Activated CD4-positive, alpha-beta T cell treated with anti-CD3 and anti-CD28 coated beads, Interleukin-2, amount 10 ng/mL, durations not matched to agents 7 days and 5 days (primary cell): ENCODE measurements around the gene HID1. TPM values are rescaled to one million over a fixed set of nuclear protein-coding genes. Genes with fewer than 3 reads are reported as not detected.
"Not testable (repeated sequence)": the region's sequence is repeated elsewhere in the genome, so short reads cannot be mapped to it uniquely, and the experiment has no call there.

Experiments
- CTCF ChIA-PET: fragments of 350-600 bp; sonication (Branson Sonifier 250); formaldehyde crosslinking; loops from one replicate; lab custom pipeline; 2021; ENCODE audit warnings: antibody characterized with exemption; lab: Charles Lee
- POLR2A ChIA-PET: fragments of 350-600 bp; sonication (Branson Sonifier 250); formaldehyde crosslinking; loops from one replicate; lab custom pipeline; 2021; ENCODE audit warnings: antibody characterized with exemption; lab: Charles Lee
- DNase-seq: peaks from one replicate; pipeline ENCODE4 v3.0.0-alpha.2; 2020
- H3K27ac Mint-ChIP-seq: one replicate; pipeline ENCODE4 v1.8.0; 2021; ENCODE audit warnings: mild to moderate bottlenecking, moderate library complexity, mixed read lengths
- H3K27me3 Mint-ChIP-seq: one replicate; pipeline ENCODE4 v1.8.0; 2021; ENCODE audit warnings: mixed read lengths
- H3K36me3 Mint-ChIP-seq: one replicate; pipeline ENCODE4 v1.8.0; 2021; ENCODE audit warnings: low read depth, mixed read lengths
- H3K4me1 Mint-ChIP-seq: one replicate; pipeline ENCODE4 v1.8.0; 2021; ENCODE audit warnings: mixed read lengths
- H3K4me3 Mint-ChIP-seq: one replicate; pipeline ENCODE4 v1.8.0; 2021; ENCODE audit warnings: mild to moderate bottlenecking, moderate library complexity, mixed read lengths
- H3K9me3 Mint-ChIP-seq: one replicate; pipeline ENCODE4 v1.8.0; 2021; ENCODE audit warnings: mixed read lengths
- total RNA-seq, 2 experiments: library from RNA; stranded (reverse); gene quantifications; one replicate each; pipeline ENCODE4 v1.2.3, GENCODE V29; 2021

The HID1 gene
- total RNA-seq, 2 experiments from 2014 or later, result 0.44 to 0.82 TPM

DNA sequence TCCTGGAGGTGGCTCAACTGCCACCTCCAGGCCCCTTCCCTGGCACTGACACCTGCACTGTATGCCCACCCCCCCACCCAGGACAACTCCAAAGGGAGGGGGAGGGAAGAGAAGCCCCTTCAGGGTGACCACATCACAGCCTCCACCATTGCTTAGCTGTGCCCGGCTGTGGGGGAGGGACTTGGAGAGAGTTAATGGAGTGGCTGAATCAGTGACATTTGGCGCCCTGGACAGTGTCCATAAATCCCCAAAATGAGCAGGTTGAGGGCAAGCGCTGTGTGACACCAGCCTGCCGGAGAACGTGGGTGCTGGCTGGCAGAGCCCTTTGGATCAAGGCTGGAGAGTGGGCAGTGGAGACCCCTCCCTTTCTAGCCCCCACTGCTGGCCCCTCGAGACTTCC lies 50.4 kb downstream of the HID1 start:
- Mint-ChIP-seq H3K4me1 (no peaks in the 10 kb centered on the region), H3K36me3 (no peaks in the 10 kb centered on the region), H3K27ac (no peak overlapping the region), H3K9me3 (no peaks in the 10 kb centered on the region), H3K27me3 (peaks cover 60% of the 10 kb centered on the region), H3K4me3 (no peak overlapping the region)
- CTCF ChIA-PET, result interaction anchor here (2.1 to 4.7 kb wide), 2 partner anchors 11 to 38 kb away, joined by 8 to 27 read pairs; no protein-coding TSS in a partner anchor
- POLR2A ChIA-PET, result no interaction called here
- DNase-seq, result no peak

GRCh38 chr17:74921769-74922168 lies 50.8 kb downstream of the HID1 start:
- ChIA-PET CTCF (interaction anchor here (1.3 kb wide), 1 partner anchor 36 kb away, joined by 3 read pairs; no protein-coding TSS in a partner anchor), POLR2A (no interaction called here)
- Mint-ChIP-seq H3K27me3 (peaks cover 59% of the 10 kb centered on the region), H3K4me3 (no peak overlapping the region), H3K27ac (no peak overlapping the region), H3K9me3 (no peaks in the 10 kb centered on the region), H3K4me1 (no peaks in the 10 kb centered on the region), H3K36me3 (no peaks in the 10 kb centered on the region)
- DNase-seq, result no peak

DNA sequence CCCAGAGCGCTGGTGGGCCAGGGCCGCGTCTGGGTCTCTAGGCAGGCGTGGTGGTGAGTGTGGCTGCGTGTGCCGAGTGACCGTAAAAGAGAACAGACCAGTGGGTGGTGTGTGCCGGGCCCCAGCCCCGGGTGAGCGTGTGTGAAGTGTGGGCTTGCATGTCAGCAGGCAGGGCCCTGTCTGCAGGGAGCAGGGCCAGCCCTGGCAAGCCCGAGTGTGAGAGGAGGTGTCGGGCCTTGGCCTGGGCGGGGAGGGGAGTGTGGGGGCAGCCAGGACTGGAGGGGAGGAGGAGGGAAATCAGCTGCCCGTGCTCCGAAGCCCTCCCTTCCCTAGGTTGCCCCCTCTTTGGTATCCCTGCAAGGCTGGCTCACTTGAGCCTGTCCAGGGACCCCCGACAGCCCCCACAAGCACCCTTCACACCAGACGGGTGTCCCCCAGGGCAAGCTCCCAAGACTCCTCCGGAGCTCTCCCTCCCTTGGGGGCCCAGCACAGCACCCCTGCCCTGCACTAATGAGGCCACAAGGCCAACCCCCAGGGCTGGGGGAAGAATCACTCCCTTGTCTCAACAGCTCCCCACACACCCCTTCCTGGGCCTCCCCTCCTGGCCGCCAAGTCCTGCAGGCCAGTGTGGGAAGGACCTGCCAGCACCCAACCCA lies 51.4 kb downstream of the HID1 start:
- Mint-ChIP-seq H3K27me3 (peaks cover 55% of the 10 kb centered on the region), H3K27ac (no peak overlapping the region), H3K36me3 (no peaks in the 10 kb centered on the region), H3K4me3 (no peak overlapping the region), H3K4me1 (no peaks in the 10 kb centered on the region), H3K9me3 (no peaks in the 10 kb centered on the region)
- DNase-seq, result no peak
- POLR2A ChIA-PET, result no interaction called here
- CTCF ChIA-PET, result interaction anchor here (1.3 kb wide), 1 partner anchor 37 kb away, joined by 3 read pairs; no protein-coding TSS in a partner anchor

DNA sequence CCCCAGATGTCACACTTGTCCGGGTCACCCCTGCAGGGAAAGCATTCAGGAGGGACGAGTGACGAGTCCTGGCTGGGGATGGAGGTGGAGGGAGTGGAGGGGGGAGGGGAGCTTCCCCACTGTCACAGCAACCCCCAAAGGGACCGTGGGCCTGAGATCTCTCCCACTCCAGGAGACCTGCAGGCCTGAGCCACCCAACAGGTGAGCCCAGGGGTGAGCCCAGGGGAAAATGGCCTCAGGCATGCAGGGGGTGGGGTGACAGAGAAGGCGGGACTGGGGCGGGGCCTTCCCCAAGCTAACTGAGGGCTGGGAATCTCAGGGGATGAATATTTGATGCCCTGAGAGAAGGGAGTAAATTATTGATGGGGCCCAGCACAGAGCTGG lies 51.9 kb downstream of the HID1 start:
- ChIA-PET CTCF (interaction anchor here (1.3 kb wide), 1 partner anchor 37 kb away, joined by 3 read pairs; no protein-coding TSS in a partner anchor), POLR2A (no interaction called here)
- no peak overlapping the region for H3K4me3 Mint-ChIP-seq
- no peak overlapping the region for H3K27ac Mint-ChIP-seq
- H3K36me3 Mint-ChIP-seq, result no peaks in the 10 kb centered on the region
- no peak for DNase-seq
- no peaks in the 10 kb centered on the region for H3K4me1 Mint-ChIP-seq
- no peaks in the 10 kb centered on the region for H3K9me3 Mint-ChIP-seq
- peaks cover 50% of the 10 kb centered on the region for H3K27me3 Mint-ChIP-seq

DNA sequence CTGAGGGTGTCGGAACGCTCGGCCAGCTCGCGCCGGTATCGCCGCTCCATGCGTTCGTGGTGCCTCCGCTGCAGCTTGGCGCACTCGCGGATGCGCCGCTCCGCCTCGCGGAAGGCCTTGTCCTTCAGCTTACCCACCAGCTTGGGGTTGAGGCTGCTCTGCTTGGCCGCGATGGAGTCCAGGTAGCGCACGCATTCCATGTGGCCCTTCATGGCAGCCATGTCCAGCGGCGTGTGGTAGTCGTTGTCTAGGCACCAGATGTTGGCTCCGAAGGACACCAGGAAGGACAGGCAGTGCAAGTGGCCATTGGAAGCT lies 52.3 kb downstream of the HID1 start:
- Mint-ChIP-seq H3K36me3 (no peaks in the 10 kb centered on the region), H3K4me3 (no peak overlapping the region), H3K27ac (no peak overlapping the region), H3K27me3 (peaks cover 46% of the 10 kb centered on the region), H3K4me1 (no peaks in the 10 kb centered on the region), H3K9me3 (no peaks in the 10 kb centered on the region)
- DNase-seq, result no peak
- ChIA-PET CTCF (interaction anchor here (1.3 kb wide), 1 partner anchor 38 kb away, joined by 3 read pairs; no protein-coding TSS in a partner anchor), POLR2A (no interaction called here)

DNA sequence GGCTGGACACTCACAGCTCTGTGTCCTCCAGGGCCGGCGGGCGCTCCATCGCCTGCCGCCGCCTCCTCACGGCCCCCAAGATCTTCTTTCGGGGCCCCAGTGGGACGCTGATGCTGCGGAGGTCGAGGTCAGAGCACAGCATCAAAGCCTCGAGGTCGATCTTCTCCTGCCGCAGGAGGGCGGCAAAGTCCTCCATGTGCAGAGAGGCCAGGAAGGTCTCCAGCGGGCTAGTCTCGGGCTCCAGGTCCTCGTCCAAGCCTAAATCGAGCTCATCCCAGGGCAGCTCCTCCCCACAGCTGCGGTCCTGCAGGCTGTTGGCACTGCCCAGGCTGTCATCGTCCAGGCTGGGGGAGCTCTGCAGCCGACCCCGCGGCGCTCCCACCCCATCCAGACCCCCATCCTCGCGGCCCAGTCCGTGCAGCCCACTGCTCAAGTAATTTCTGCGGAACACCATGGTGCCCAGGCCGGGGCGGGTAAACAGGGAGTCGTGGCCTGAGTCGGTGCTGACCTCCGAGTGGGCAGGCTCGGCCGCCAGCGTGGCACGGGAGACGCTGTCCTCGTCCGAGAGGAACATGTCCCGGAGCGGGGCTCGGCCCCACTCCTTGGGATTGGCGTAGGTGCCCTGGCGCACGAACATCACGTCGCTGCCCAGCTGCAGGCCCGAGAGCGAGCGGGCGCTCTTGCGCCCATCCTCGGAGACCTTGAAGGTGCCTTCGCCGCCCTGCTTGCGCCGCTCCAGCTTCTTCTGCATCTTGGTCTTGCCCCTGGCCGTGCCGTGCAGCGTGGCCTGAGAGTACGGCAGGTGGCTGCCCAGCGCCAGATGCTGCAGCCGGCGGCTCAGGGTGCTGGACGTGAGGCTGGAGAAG lies 52.9 kb downstream of the HID1 start:
- DNase-seq, result no peak
- no peaks in the 10 kb centered on the region for H3K36me3 Mint-ChIP-seq
- POLR2A ChIA-PET, result interaction anchor here (0.5 kb wide), 1 partner anchor 33 kb away, joined by 3 read pairs; no protein-coding TSS in a partner anchor
- peaks cover 40% of the 10 kb centered on the region for H3K27me3 Mint-ChIP-seq
- CTCF ChIA-PET, result interaction anchor here (1.0 to 1.4 kb wide), 2 partner anchors 13 to 262 kb away, joined by 3 to 4 read pairs; no protein-coding TSS in a partner anchor
- no peaks in the 10 kb centered on the region for H3K9me3 Mint-ChIP-seq
- H3K4me3 Mint-ChIP-seq, result no peak overlapping the region
- H3K27ac Mint-ChIP-seq, result no peak overlapping the region
- H3K4me1 Mint-ChIP-seq, result no peaks in the 10 kb centered on the region

- H3K4me1 Mint-ChIP-seq, result no peaks in the 10 kb centered on the region
These were observed 53.7 kb downstream of the HID1 start for GRCh38 chr17:74918906-74919305.

DNA sequence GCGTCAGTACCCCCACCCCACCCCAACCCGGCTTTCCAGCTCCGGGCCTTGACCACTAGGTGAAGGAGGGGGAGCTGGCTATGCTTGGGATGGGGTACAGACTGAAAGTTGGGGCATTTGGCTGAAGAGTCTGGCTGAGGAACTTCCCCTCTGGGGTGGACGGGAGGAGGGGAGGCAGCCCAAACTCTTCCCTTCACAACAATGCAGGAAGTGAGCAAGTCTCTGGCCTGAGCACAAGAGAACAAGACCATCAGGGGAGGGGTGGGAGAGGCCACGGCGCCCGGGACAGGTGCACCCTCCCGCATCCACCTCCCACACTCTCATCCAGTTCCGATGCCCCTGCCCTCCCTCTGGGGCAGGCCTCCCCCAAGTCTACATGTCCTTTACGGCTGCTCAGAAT lies 55.1 kb downstream of the HID1 start:
- POLR2A ChIA-PET, result no interaction called here
- no peak overlapping the region for H3K27ac Mint-ChIP-seq

More at GRCh38 chr17:74918906-74919305, 53.7 kb downstream of the HID1 start:
- H3K4me3 Mint-ChIP-seq, result no peak overlapping the region
- CTCF ChIA-PET, result interaction anchor here (0.7 to 1.4 kb wide), 3 partner anchors 12 to 1140 kb away, joined by 3 to 4 read pairs (median 3); no protein-coding TSS in a partner anchor
- DNase-seq, result no peak
- H3K27me3 Mint-ChIP-seq, result peaks cover 33% of the 10 kb centered on the region
- H3K27ac Mint-ChIP-seq, result no peak overlapping the region
- H3K9me3 Mint-ChIP-seq, result no peaks in the 10 kb centered on the region
- POLR2A ChIA-PET, result no interaction called here
- H3K36me3 Mint-ChIP-seq, result no peaks in the 10 kb centered on the region

GRCh38 chr17:74916851-74917199 lies 55.7 kb downstream of the HID1 start:
- no peaks in the 10 kb centered on the region for H3K4me1 Mint-ChIP-seq
- H3K27ac Mint-ChIP-seq, result no peak overlapping the region
- no peak overlapping the region for H3K4me3 Mint-ChIP-seq
- ChIA-PET POLR2A (no interaction called here), CTCF (interaction anchor here (1.5 kb wide), 1 partner anchor 41 kb away, joined by 3 read pairs; no protein-coding TSS in a partner anchor)
- no peak for DNase-seq
- no peaks in the 10 kb centered on the region for H3K9me3 Mint-ChIP-seq
- H3K27me3 Mint-ChIP-seq, result peaks cover 17% of the 10 kb centered on the region
- no peaks in the 10 kb centered on the region for H3K36me3 Mint-ChIP-seq

More for the DNA sequence above, 55.1 kb downstream of the HID1 start:
- H3K4me3 Mint-ChIP-seq, result no peak overlapping the region
- no peak for DNase-seq
- CTCF ChIA-PET, result no interaction called here
- H3K36me3 Mint-ChIP-seq, result no peaks in the 10 kb centered on the region
- H3K9me3 Mint-ChIP-seq, result no peaks in the 10 kb centered on the region
- H3K27me3 Mint-ChIP-seq, result peaks cover 21% of the 10 kb centered on the region
- H3K4me1 Mint-ChIP-seq, result no peaks in the 10 kb centered on the region

DNA sequence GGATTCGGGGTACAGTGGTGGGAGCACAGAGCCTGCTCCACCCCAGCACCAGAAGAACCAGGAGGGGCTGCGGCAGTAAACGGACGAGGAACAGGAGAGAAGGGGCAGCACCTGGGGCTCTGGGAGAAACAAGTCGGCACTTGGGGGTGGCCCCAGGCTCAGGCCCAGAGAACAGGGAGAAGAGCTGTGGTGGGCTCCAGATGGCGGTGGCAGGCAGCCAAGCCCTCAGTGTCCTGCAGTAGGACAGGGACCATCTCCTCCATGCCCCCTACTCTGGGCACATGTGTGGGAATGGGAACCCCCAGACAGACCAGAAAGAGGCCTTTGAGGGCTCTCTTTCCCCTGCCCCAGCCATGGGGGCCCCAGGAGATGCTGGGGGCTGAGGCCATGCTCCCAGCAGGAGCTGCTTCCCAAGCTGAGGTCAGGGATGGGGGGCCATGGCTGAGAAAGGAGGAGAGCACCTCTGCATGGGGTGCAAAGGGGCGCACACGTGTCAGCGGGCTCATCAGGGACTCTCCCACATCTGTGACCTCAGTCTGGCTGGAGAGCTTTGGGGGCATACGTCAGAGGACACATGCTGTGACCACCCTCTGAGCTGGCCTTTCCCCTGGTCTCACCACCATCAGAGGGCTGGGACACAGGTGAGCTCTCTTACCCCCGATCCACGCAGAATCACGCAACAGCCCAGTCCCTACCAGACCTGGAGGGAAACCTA lies 56.3 kb downstream of the HID1 start:
- Mint-ChIP-seq H3K9me3 (no peaks in the 10 kb centered on the region), H3K27ac (no peak overlapping the region), H3K4me3 (no peak overlapping the region), H3K4me1 (no peaks in the 10 kb centered on the region), H3K27me3 (peaks cover 11% of the 10 kb centered on the region), H3K36me3 (no peaks in the 10 kb centered on the region)
- ChIA-PET POLR2A (no interaction called here), CTCF (interaction anchor here (1.5 kb wide), 1 partner anchor 42 kb away, joined by 3 read pairs; no protein-coding TSS in a partner anchor)
- DNase-seq, result no peak

- H3K9me3 Mint-ChIP-seq, H3K27ac Mint-ChIP-seq, H3K27me3 Mint-ChIP-seq, DNase-seq, H3K4me3 Mint-ChIP-seq, POLR2A ChIA-PET, H3K36me3 Mint-ChIP-seq, H3K4me1 Mint-ChIP-seq: not testable (repeated sequence)
- CTCF ChIA-PET, result interaction anchor here (1.6 kb wide), 1 partner anchor 15 kb away, joined by 4 read pairs; no protein-coding TSS in a partner anchor
These were observed 61.1 kb downstream of the HID1 start for GRCh38 chr17:74911423-74911822.

GRCh38 chr17:74909097-74909496 lies 63.5 kb downstream of the HID1 start:
- H3K27me3 Mint-ChIP-seq, H3K27ac Mint-ChIP-seq, POLR2A ChIA-PET, DNase-seq, H3K4me3 Mint-ChIP-seq, CTCF ChIA-PET, H3K9me3 Mint-ChIP-seq, H3K4me1 Mint-ChIP-seq, H3K36me3 Mint-ChIP-seq: not testable (repeated sequence)
